K562 (cell line): ENCODE measurements around the gene SLC36A1. TPM values are rescaled to one million over a fixed set of nuclear protein-coding genes. Genes with fewer than 3 reads are reported as not detected.

Source experiments
- ATF1 ChIP-seq, 2 experiments: fragments of 450-650 bp in 1 of 2; IDR thresholded peaks; 2 replicates each; pipeline ENCODE4 v1.6.1; 2016; ENCODE audit warnings: missing compliant biosample characterization in 1 of 2, missing genetic modification characterization in 1 of 2
- CBX3 ChIP-seq, 2 experiments: IDR thresholded peaks; 1 replicate in 1 of 2; 2 replicates in 1 of 2; pipeline ENCODE4 v1.6.1; 2012; ENCODE audit warnings: inconsistent platforms in 2 of 2, low read length in 2 of 2, borderline replicate concordance in 1 of 2, control low read depth in 1 of 2
- CHD4 ChIP-seq: fragments of 200-600 bp; sonication (generic); IDR thresholded peaks from 3 replicates; pipeline ENCODE4 v1.6.1; 2012; ENCODE audit warnings: low read depth, mild to moderate bottlenecking, mixed read lengths, low read length, inconsistent platforms; ENCODE audit not compliant: insufficient read depth, insufficient replicate concordance, poor library complexity, severe bottlenecking
- FOXK2 ChIP-seq, 2 experiments: fragments of 450-650 bp; IDR thresholded peaks in 1 of 2; conservative IDR thresholded peaks in 1 of 2; 2 replicates each; pipeline ENCODE4 v1.6.1; 2016; ENCODE audit warnings: low read depth in 2 of 2, mild to moderate bottlenecking in 1 of 2
- GABPB2 ChIP-seq: fragments of 250-450 bp; sonication (Bioruptor Pico); conservative IDR thresholded peaks from 2 replicates; pipeline ENCODE4 v1.5.1; 2021; ENCODE audit warnings: mild to moderate bottlenecking
- KLF16 ChIP-seq: IDR thresholded peaks from 2 replicates; pipeline ENCODE4 v1.6.1; 2016; ENCODE audit warnings: antibody characterized with exemption
- L3MBTL2 ChIP-seq: fragments of 450-650 bp; IDR thresholded peaks from 2 replicates; pipeline ENCODE4 v1.6.1; 2016; ENCODE audit warnings: mild to moderate bottlenecking, moderate library complexity
- MCM5 ChIP-seq: fragments of 450-650 bp; IDR thresholded peaks from 2 replicates; pipeline ENCODE4 v1.6.1; 2016; ENCODE audit warnings: low read depth
- MED1 ChIP-seq: sonication (generic); formaldehyde crosslinking; IDR thresholded peaks from 2 replicates; pipeline ENCODE4 v1.8.1; 2023; ENCODE audit warnings: missing genetic modification reagents, borderline replicate concordance
- MTA2 ChIP-seq: fragments of 450-650 bp; IDR thresholded peaks from 2 replicates; pipeline ENCODE4 v1.6.1; 2016; ENCODE audit warnings: low read depth
- NCOR1 ChIP-seq: fragments of 450-650 bp; IDR thresholded peaks from 2 replicates; pipeline ENCODE4 v1.6.1; 2016; ENCODE audit warnings: mild to moderate bottlenecking, moderate library complexity
- NR2F6 ChIP-seq: fragments of 450-650 bp; formaldehyde crosslinking; IDR thresholded peaks from 2 replicates; pipeline ENCODE4 v1.4.0; 2020; ENCODE audit warnings: mild to moderate bottlenecking
- TCF7 ChIP-seq: sonication (generic); IDR thresholded peaks from 2 replicates; pipeline ENCODE4 v1.6.1; 2016; ENCODE audit warnings: antibody characterized with exemption, borderline replicate concordance
- THRAP3 ChIP-seq: fragments of 450-650 bp; IDR thresholded peaks from 2 replicates; pipeline ENCODE4 v1.6.1; 2016; ENCODE audit warnings: mild to moderate bottlenecking, inconsistent platforms, borderline replicate concordance
- YBX1 ChIP-seq: fragments of 450-650 bp; IDR thresholded peaks from 2 replicates; pipeline ENCODE4 v1.7.1; 2016; ENCODE audit warnings: mild to moderate bottlenecking
- ZC3H11A ChIP-seq: IDR thresholded peaks from 2 replicates; pipeline ENCODE4 v1.6.1; 2012; ENCODE audit warnings: low read depth, low read length, improper control_type of control experiment
- ZFP36 ChIP-seq: fragments of 150-350 bp; IDR thresholded peaks from 2 replicates; pipeline ENCODE4 v1.6.1; 2018; ENCODE audit warnings: low read length, low read depth; ENCODE audit not compliant: partially characterized antibody
- polyA plus RNA-seq, 8 experiments: library from polyadenylated mRNA; depleted of rRNA in 4 of 8; stranded (reverse) in 5 of 8; unstranded in 3 of 8; fragments of >200 nt; fragmentation: Nextera tagmentation in 2 of 8; fragmentation: Illumina TruSeq in 1 of 8; extraction: Ambion mirVana in 2 of 8; extraction: Trizol in 1 of 8; gene quantifications; 2 replicates each; pipeline versions ENCODE4 v1.2.1 to v1.2.3, GENCODE V29; 2011 to 2014; ENCODE audit warnings: inconsistent platforms in 1 of 8, missing spikeins in 1 of 8
- total RNA-seq, 7 experiments: library from RNA; depleted of rRNA in 6 of 7; stranded (reverse); fragments of >200 nt in 6 of 7; fragmentation: Illumina TruSeq in 2 of 7; extraction: Trizol in 2 of 7; gene quantifications; 2 replicates each; pipeline versions ENCODE4 v1.2.1 to v1.2.3, GENCODE V29; 2011 to 2021; ENCODE audit warnings: low replicate concordance in 1 of 7
- TF ChIP-seq, protein P1 (sequence below), 2 experiments: fragments of 450-650 bp in 1 of 2; sonication (generic) in 1 of 2; formaldehyde crosslinking in 1 of 2; IDR thresholded peaks; 2 replicates each; pipeline versions ENCODE4 v1.7.1 to v1.9.0; 2016 to 2022; ENCODE audit warnings: inconsistent platforms in 1 of 2, mild to moderate bottlenecking in 1 of 2, missing genetic modification reagents in 1 of 2
- TF ChIP-seq, protein P2 (sequence below): sonication (generic); formaldehyde crosslinking; IDR thresholded peaks from 2 replicates; pipeline ENCODE4 v1.8.1; 2023; ENCODE audit warnings: mild to moderate bottlenecking, missing genetic modification reagents

Gene SLC36A1
- total and polyA plus RNA-seq, 9 of the 15 experiments (the other 6 are each of a cell fraction or from before 2014, with no cell fraction given), result 1.6 to 8.4 (median 4.6) TPM

DNA sequence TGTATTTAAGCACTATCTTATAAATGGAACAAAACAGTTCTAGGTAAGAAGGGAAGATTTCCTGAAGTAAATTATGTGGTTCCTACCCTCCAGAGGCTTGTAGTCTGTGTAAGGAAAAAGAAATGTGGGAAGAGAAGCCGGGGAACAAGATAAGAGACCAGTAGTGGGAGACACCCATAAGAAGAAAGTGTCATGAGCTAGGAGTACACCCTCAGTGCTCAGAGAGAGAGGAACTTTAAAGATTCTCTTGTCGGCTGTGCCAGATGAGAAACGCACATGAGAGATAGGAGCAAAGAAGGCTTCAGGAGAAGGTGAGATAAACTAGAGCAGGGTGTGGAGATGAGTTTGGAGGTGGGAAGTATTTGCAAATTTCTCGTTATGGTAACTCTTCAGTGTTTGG, 18.1 kb downstream of the SLC36A1 start (continued):
- TF ChIP-seq, protein P1, sequence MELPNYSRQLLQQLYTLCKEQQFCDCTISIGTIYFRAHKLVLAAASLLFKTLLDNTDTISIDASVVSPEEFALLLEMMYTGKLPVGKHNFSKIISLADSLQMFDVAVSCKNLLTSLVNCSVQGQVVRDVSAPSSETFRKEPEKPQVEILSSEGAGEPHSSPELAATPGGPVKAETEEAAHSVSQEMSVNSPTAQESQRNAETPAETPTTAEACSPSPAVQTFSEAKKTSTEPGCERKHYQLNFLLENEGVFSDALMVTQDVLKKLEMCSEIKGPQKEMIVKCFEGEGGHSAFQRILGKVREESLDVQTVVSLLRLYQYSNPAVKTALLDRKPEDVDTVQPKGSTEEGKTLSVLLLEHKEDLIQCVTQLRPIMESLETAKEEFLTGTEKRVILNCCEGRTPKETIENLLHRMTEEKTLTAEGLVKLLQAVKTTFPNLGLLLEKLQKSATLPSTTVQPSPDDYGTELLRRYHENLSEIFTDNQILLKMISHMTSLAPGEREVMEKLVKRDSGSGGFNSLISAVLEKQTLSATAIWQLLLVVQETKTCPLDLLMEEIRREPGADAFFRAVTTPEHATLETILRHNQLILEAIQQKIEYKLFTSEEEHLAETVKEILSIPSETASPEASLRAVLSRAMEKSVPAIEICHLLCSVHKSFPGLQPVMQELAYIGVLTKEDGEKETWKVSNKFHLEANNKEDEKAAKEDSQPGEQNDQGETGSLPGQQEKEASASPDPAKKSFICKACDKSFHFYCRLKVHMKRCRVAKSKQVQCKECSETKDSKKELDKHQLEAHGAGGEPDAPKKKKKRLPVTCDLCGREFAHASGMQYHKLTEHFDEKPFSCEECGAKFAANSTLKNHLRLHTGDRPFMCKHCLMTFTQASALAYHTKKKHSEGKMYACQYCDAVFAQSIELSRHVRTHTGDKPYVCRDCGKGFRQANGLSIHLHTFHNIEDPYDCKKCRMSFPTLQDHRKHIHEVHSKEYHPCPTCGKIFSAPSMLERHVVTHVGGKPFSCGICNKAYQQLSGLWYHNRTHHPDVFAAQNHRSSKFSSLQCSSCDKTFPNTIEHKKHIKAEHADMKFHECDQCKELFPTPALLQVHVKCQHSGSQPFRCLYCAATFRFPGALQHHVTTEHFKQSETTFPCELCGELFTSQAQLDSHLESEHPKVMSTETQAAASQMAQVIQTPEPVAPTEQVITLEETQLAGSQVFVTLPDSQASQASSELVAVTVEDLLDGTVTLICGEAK (IDR thresholded peaks at IDR 0.05), result no peak
- TF ChIP-seq, protein P1 (CRISPR knock-in tag; IDR thresholded peaks at IDR 0.05), result no peak
- TF ChIP-seq MTA2, result peak; percentile 90
- no peak for TF ChIP-seq MCM5
- no peak for TF ChIP-seq CHD4
- no peak for TF ChIP-seq ZFP36
- no peak for TF ChIP-seq GABPB2 (CRISPR knock-in tag)
- TF ChIP-seq TCF7, result no peak
- TF ChIP-seq, protein P2, sequence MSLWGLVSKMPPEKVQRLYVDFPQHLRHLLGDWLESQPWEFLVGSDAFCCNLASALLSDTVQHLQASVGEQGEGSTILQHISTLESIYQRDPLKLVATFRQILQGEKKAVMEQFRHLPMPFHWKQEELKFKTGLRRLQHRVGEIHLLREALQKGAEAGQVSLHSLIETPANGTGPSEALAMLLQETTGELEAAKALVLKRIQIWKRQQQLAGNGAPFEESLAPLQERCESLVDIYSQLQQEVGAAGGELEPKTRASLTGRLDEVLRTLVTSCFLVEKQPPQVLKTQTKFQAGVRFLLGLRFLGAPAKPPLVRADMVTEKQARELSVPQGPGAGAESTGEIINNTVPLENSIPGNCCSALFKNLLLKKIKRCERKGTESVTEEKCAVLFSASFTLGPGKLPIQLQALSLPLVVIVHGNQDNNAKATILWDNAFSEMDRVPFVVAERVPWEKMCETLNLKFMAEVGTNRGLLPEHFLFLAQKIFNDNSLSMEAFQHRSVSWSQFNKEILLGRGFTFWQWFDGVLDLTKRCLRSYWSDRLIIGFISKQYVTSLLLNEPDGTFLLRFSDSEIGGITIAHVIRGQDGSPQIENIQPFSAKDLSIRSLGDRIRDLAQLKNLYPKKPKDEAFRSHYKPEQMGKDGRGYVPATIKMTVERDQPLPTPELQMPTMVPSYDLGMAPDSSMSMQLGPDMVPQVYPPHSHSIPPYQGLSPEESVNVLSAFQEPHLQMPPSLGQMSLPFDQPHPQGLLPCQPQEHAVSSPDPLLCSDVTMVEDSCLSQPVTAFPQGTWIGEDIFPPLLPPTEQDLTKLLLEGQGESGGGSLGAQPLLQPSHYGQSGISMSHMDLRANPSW (CRISPR knock-in tag), result no peak
- TF ChIP-seq THRAP3, result no peak
- peak in 1 of 2 experiments; percentile 32; a peak in 1 of 4 replicates for TF ChIP-seq FOXK2 (conservative IDR thresholded peaks at IDR 0.05 in 1 of 2, IDR thresholded peaks at IDR 0.05 in 1 of 2; ENCODE audit: low read depth in 2 of 2)
- TF ChIP-seq MED1 (CRISPR knock-in tag), result no peak
- no peak for TF ChIP-seq YBX1
- TF ChIP-seq CBX3 (IDR thresholded peaks at IDR 0.05; ENCODE audit: borderline replicate concordance in 1 of 2, low read length in 2 of 2), result no peak; a peak in 1 of 3 replicates
- no peak for TF ChIP-seq ATF1 (CRISPR knock-in tag; IDR thresholded peaks at IDR 0.05)
- no peak for TF ChIP-seq ATF1 (tag; IDR thresholded peaks at IDR 0.05)
- TF ChIP-seq NCOR1, result peak; percentile 94
- no peak for TF ChIP-seq NR2F6 (CRISPR knock-in tag)
- peak; percentile 84; the same call in 1 of the 2 replicates for TF ChIP-seq KLF16
- TF ChIP-seq ZC3H11A, result no peak
- 0 out of 2 replicates have a peak, but pooled peaks have one; percentile 9 for TF ChIP-seq L3MBTL2
